D721Med (cell line): ENCODE measurements around the gene TMEM175.
"Not testable (repeated sequence)": the region's sequence is repeated elsewhere in the genome, so short reads cannot be mapped to it uniquely, and the experiment has no call there.

ENCODE experiments used
- DNase-seq: peaks from one replicate; pipeline ENCODE4 v3.0.0; 2011; ENCODE audit warnings: low spot score; ENCODE audit not compliant: insufficient read length
- FAIRE-seq: peaks from 2 replicates; lab custom pipeline; 2011; peaks lifted over from hg19 to GRCh38; lab: Jason Lieb, UNC
- CTCF ChIP-seq: IDR thresholded peaks from 2 replicates; pipeline ENCODE4 v1.5.1; 2012; ENCODE audit warnings: mild to moderate bottlenecking, control low read depth; ENCODE audit not compliant: insufficient read depth; ENCODE audit errors: missing control alignments

The TMEM175 gene

GRCh38 chr4:925771-926500 is 6.3 kb upstream of the TMEM175 start:
- DNase-seq: no peak
- TF ChIP-seq CTCF: no peak
- FAIRE-seq: no peak

DNA sequence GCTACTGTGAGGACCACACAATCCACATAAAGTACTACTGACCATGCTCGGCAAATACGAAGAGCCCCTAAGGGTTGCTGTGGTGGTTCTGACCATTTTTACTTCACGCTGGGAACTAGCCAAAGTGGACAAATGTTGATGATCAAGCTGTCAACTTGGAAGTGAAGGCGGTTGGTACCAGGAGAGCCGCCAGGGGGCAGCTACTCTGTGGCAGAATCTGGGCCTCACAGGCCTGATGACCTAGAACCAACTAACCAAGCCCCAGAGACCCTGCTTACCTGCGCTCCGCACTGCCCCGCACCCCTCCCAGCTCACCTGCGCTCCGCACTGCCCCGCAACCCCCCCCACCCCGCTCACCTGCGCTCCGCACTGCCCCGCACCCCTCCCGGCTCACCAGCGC is 5.7 kb upstream of the TMEM175 start:
- no peak for TF ChIP-seq CTCF
- no peak for DNase-seq
- no peak for FAIRE-seq

DNA sequence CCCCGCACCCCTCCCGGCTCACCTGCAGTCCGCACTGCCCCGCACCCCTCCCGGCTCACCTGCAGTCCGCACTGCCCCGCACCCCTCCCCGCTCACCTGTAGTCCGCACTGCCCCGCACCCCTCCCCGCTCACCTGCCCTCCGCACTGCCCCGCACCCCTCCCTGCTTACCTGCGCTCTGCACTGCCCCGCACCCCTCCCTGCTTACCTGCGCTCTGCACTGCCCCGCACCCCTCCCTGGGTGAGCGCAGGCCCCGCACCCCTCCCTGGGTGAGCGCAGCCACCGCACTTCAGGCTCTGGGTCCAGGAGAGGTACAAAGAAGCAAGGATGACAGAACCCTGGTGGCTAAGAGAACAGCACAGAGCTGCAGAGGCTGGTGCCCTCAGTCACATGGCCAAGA is 4.7 kb upstream of the TMEM175 start:
- FAIRE-seq, DNase-seq: not testable (repeated sequence)

- no peak for DNase-seq
- TF ChIP-seq CTCF: no peak
- no peak for FAIRE-seq
These were observed 3.0 kb upstream of the TMEM175 start for GRCh38 chr4:929096-929765.

DNA sequence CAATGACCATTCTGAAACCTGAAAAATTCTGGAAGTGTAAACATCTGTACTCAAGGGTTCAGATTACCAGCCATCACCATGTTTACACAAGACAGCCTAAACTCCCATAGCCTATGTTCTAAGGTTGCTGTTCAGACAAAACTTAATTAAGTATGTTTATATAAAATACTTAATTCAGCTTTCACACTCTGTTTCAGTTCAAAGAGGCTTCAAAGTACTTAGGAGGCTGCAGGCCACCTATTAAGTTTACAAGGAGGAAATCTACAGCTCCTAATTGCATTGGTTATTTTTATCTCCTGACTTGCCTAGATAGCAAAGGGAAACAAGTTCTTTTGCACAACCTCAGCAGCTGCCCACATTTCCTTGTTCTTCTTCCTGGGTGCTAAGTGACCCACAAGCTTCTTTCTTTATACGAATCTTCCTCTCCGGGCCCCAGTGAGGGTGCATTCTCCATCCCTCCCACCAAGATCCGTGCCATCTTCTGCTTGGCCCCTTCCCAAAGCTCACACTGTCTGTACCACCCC is 2.2 kb upstream of the TMEM175 start:
- FAIRE-seq (no peak), DNase-seq (no peak)
- TF ChIP-seq CTCF: no peak

- FAIRE-seq: no peak
- no peak for TF ChIP-seq CTCF
- DNase-seq: no peak
These were observed 1.4 kb upstream of the TMEM175 start for GRCh38 chr4:930827-931193.

DNA sequence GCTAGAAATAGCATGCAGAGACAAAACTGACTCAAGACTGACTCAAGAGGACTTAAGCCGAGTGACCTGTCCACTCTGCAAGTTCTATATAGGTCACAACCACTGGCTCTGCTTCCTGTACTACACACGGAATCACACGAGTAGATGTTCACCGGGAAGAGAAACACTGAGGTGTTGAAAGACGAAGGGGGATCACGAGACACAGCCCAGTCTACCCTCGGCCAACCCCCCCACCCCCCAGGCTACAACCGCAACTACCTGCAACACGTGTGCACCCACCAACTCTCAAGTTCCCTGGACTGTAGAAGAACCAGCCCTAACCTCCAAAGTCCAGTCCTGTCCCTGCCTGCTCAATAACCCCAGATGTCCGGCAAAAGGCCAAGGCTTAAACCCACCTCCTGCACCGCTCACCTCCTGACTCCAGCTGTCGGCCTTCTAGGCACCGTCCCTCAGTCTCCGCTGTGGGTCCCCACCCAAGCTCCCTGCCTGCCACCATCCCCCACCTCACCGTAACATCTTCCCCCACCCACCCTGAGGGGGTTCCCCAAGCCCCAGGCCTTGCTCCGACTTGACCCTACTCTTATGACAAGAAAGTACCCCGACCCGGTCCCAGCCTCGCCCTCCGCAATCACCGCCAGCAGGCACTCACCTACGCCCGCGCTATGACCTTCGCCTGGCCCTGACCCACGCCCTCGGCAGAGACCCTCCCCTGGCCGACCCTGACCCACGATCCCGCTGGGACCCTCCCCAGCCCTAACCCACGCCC is 883 bp upstream of the TMEM175 start:
- FAIRE-seq: no peak
- DNase-seq: no peak
- TF ChIP-seq CTCF: no peak
